SK-N-SH (cell line): Measurements from ENCODE around the gene DNAJB11. TPM values are rescaled to one million over a fixed set of nuclear protein-coding genes. Genes with fewer than 3 reads are reported as not detected.
A peak's percentile ranks its signal among the peaks of the same experiment; 100 is the strongest.

Experiments used
- CTCF ChIA-PET: fragments of 300-600, 350-600 bp; formaldehyde crosslinking; extraction: SDS; loops from one replicate; lab custom pipeline; 2021; lab: Yijun Ruan, JAX
- POLR2A ChIA-PET: fragments of 350-600 bp; sonication (Branson Sonifier 250); formaldehyde crosslinking; extraction: SDS; loops from one replicate; lab custom pipeline; 2020; ENCODE audit warnings: antibody characterized with exemption, inconsistent platforms; lab: Yijun Ruan, JAX
- DNase-seq: peaks from one replicate; pipeline ENCODE4 v3.0.0; 2012
- H2AFZ ChIP-seq: fragments of 200-600 bp; sonication (generic); 2 replicates; pipeline ENCODE4 v1.8.1; 2016; ENCODE audit warnings: antibody characterized with exemption, mild to moderate bottlenecking, low read depth
- H3F3A ChIP-seq: fragments of 200-600 bp; sonication (generic); replicated peaks from 2 replicates; pipeline ENCODE3; 2016; ENCODE audit warnings: antibody characterized with exemption, mild to moderate bottlenecking; ENCODE audit not compliant: insufficient read depth
- H3K27ac ChIP-seq, 2 experiments: fragments of 200-500 bp in 1 of 2; fragments of 200-600 bp in 1 of 2; sonication (Bioruptor generic) in 1 of 2; sonication (generic), shearing (Covaris generic) in 1 of 2; 2 replicates each; pipeline versions ENCODE4 v1.5.1 to v1.6.1; 2014 to 2016; ENCODE audit warnings: low read depth in 2 of 2, inconsistent platforms in 1 of 2, low read length in 1 of 2, mild to moderate bottlenecking in 1 of 2, mixed read lengths in 1 of 2
- H3K27me3 ChIP-seq: fragments of 200-600 bp; sonication (generic), shearing (Covaris generic); 2 replicates; pipeline ENCODE4 v1.6.1; 2016; ENCODE audit warnings: mixed run types; ENCODE audit not compliant: insufficient read depth
- H3K36me3 ChIP-seq, 2 experiments: fragments of 200-500 bp in 1 of 2; fragments of 200-600 bp in 1 of 2; sonication (Bioruptor generic) in 1 of 2; sonication (generic) in 1 of 2; replicated peaks in 1 of 2; 2 replicates each; pipeline versions ENCODE3 to v1.5.1; 2014 to 2016; ENCODE audit warnings: low read length in 1 of 2, mild to moderate bottlenecking in 1 of 2; ENCODE audit not compliant: insufficient read depth in 2 of 2, control insufficient read depth in 1 of 2
- H3K4me1 ChIP-seq, 2 experiments: fragments of 200-500 bp in 1 of 2; fragments of 200-600 bp in 1 of 2; sonication (Bioruptor generic) in 1 of 2; sonication (generic), shearing (Covaris generic) in 1 of 2; 2 replicates each; pipeline versions ENCODE4 v1.5.1 to v1.6.1; 2014 to 2016; ENCODE audit warnings: low read depth in 1 of 2, low read length in 1 of 2, mixed run types in 1 of 2; ENCODE audit not compliant: insufficient read depth in 2 of 2, control insufficient read depth in 1 of 2
- H3K4me2 ChIP-seq: fragments of 200-600 bp; sonication (generic), shearing (Covaris generic); 2 replicates; pipeline ENCODE4 v1.6.1; 2017; ENCODE audit warnings: mixed run types
- H3K4me3 ChIP-seq, 2 experiments: fragments of 200-500 bp in 1 of 2; fragments of 200-600 bp in 1 of 2; sonication (Bioruptor generic) in 1 of 2; sonication (generic), shearing (Covaris generic) in 1 of 2; 2 replicates each; pipeline versions ENCODE4 v1.5.1 to v1.8.1; 2014 to 2016; ENCODE audit warnings: low read depth in 2 of 2, inconsistent platforms in 1 of 2, low read length in 1 of 2, mild to moderate bottlenecking in 1 of 2, mixed read lengths in 1 of 2, moderate library complexity in 1 of 2
- H3K79me2 ChIP-seq: fragments of 200-600 bp; sonication (generic); 2 replicates; pipeline ENCODE4 v1.8.1; 2017; ENCODE audit warnings: mild to moderate bottlenecking; ENCODE audit not compliant: insufficient read depth
- H3K9ac ChIP-seq: fragments of 200-600 bp; sonication (generic); 2 replicates; pipeline ENCODE4 v1.6.1; 2017; ENCODE audit warnings: mixed run types
- H3K9me2 ChIP-seq: fragments of 200-600 bp; sonication (generic); 2 replicates; pipeline ENCODE4 v1.6.1; 2017; ENCODE audit warnings: mixed run types
- H3K9me3 ChIP-seq: fragments of 200-600 bp; sonication (generic); 2 replicates; pipeline ENCODE4 v1.6.1; 2017; ENCODE audit warnings: mixed run types, mild to moderate bottlenecking, moderate library complexity
- H4K20me1 ChIP-seq: fragments of 200-600 bp; sonication (generic); 2 replicates; pipeline ENCODE4 v1.6.1; 2017; ENCODE audit warnings: mild to moderate bottlenecking, mixed run types; ENCODE audit not compliant: insufficient read depth
- CHD2 ChIP-seq: fragments of 150-350 bp; IDR thresholded peaks from 2 replicates; pipeline ENCODE4 v1.6.1; 2018; ENCODE audit warnings: low read length; ENCODE audit not compliant: partially characterized antibody
- ELF1 ChIP-seq: IDR thresholded peaks from 2 replicates; pipeline ENCODE4 v1.4.0; 2012
- GABPA ChIP-seq: IDR thresholded peaks from 2 replicates; pipeline ENCODE4 v1.4.0; 2012; ENCODE audit warnings: low read depth, mild to moderate bottlenecking
- IRF3 ChIP-seq: fragments of 150-350 bp; IDR thresholded peaks from 2 replicates; pipeline ENCODE4 v1.6.1; 2016; ENCODE audit warnings: mild to moderate bottlenecking, low read depth, low read length
- JUND ChIP-seq: IDR thresholded peaks from 2 replicates; pipeline ENCODE4 v1.4.0; 2012
- MXI1 ChIP-seq: IDR thresholded peaks from 2 replicates; pipeline ENCODE4 v1.6.1; 2012; ENCODE audit warnings: mild to moderate bottlenecking, low read depth, low read length, improper control_type of control experiment
- NRF1 ChIP-seq: IDR thresholded peaks from 2 replicates; pipeline ENCODE4 v1.6.1; 2012; ENCODE audit warnings: low read depth, mild to moderate bottlenecking, low read length
- RAD21 ChIP-seq: IDR thresholded peaks from 2 replicates; pipeline ENCODE4 v1.6.1; 2012; ENCODE audit warnings: mild to moderate bottlenecking, low read length
- RXRA ChIP-seq: IDR thresholded peaks from 2 replicates; pipeline ENCODE4 v1.4.0; 2012; ENCODE audit warnings: low read depth, mild to moderate bottlenecking, borderline replicate concordance
- TCF12 ChIP-seq: IDR thresholded peaks from 2 replicates; pipeline ENCODE4 v1.4.0; 2012
- TEAD4 ChIP-seq: IDR thresholded peaks from 2 replicates; pipeline ENCODE4 v1.4.0; 2012; ENCODE audit warnings: mild to moderate bottlenecking, borderline replicate concordance; ENCODE audit not compliant: insufficient read depth
- ZBTB33 ChIP-seq: IDR thresholded peaks from 2 replicates; pipeline ENCODE4 v1.4.0; 2012; ENCODE audit warnings: low read depth, borderline replicate concordance
- WGBS: methylation state at CpG from one replicate; pipeline ENCODE4 v1.1.6; 2017; ENCODE audit warnings: low lambda C conversion rate; 5-methylcytosine and 5-hydroxymethylcytosine counted together
- polyA plus RNA-seq, 3 experiments: library from polyadenylated mRNA; depleted of rRNA; stranded (reverse); fragments of >200 nt; gene quantifications; 2 replicates each; pipeline ENCODE4 v1.2.3, GENCODE V29; 2012
- TF ChIP-seq, protein P1 (sequence below): IDR thresholded peaks from 2 replicates; pipeline ENCODE4 v1.6.1; 2012; ENCODE audit warnings: mild to moderate bottlenecking, low read depth, low read length, moderate library complexity
- TF ChIP-seq, protein P2 (sequence below): IDR thresholded peaks from 2 replicates; pipeline ENCODE4 v1.4.0; 2012; ENCODE audit warnings: low read depth
- TF ChIP-seq, protein P3 (sequence below): fragments of 150-350 bp; IDR thresholded peaks from 2 replicates; pipeline ENCODE4 v1.6.1; 2017; ENCODE audit warnings: antibody characterized with exemption, low read length, low read depth, borderline replicate concordance

Gene DNAJB11
- polyA plus RNA-seq, 1 of the 3 experiments (the other 2 are of a cell fraction), result 33.3 TPM

- Histone ChIP-seq H3K9me2 (no peaks in the 10 kb centered on the region), H3K4me2 (no peak overlapping the region), H3F3A (peaks cover 3% of the 10 kb centered on the region), H3K79me2 (peaks cover 37% of the 10 kb centered on the region), H4K20me1 (no peaks in the 10 kb centered on the region), H3K27ac (no peak overlapping the region), H2AFZ (no peak overlapping the region), H3K4me1 (peaks cover 8% of the 10 kb centered on the region in 2 experiments; a peak in 2 of 4 replicates), H3K9ac (no peak overlapping the region), H3K9me3 (no peaks in the 10 kb centered on the region), H3K4me3 (no peak overlapping the region), H3K27me3 (no peaks in the 10 kb centered on the region), H3K36me3 (peaks cover 2 to 9% of the 10 kb centered on the region in 2 experiments)
- ChIA-PET POLR2A (no interaction called here), CTCF (interaction anchor here (0.8 kb wide), 1 partner anchor 24 kb away, joined by 5 read pairs; no protein-coding TSS in a partner anchor)
- TF ChIP-seq TEAD4, result no peak
- no peak for TF ChIP-seq JUND
- TF ChIP-seq, protein P1, sequence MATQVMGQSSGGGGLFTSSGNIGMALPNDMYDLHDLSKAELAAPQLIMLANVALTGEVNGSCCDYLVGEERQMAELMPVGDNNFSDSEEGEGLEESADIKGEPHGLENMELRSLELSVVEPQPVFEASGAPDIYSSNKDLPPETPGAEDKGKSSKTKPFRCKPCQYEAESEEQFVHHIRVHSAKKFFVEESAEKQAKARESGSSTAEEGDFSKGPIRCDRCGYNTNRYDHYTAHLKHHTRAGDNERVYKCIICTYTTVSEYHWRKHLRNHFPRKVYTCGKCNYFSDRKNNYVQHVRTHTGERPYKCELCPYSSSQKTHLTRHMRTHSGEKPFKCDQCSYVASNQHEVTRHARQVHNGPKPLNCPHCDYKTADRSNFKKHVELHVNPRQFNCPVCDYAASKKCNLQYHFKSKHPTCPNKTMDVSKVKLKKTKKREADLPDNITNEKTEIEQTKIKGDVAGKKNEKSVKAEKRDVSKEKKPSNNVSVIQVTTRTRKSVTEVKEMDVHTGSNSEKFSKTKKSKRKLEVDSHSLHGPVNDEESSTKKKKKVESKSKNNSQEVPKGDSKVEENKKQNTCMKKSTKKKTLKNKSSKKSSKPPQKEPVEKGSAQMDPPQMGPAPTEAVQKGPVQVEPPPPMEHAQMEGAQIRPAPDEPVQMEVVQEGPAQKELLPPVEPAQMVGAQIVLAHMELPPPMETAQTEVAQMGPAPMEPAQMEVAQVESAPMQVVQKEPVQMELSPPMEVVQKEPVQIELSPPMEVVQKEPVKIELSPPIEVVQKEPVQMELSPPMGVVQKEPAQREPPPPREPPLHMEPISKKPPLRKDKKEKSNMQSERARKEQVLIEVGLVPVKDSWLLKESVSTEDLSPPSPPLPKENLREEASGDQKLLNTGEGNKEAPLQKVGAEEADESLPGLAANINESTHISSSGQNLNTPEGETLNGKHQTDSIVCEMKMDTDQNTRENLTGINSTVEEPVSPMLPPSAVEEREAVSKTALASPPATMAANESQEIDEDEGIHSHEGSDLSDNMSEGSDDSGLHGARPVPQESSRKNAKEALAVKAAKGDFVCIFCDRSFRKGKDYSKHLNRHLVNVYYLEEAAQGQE, result no peak
- no peak for TF ChIP-seq GABPA
- no peak for TF ChIP-seq CHD2
- TF ChIP-seq, protein P2, sequence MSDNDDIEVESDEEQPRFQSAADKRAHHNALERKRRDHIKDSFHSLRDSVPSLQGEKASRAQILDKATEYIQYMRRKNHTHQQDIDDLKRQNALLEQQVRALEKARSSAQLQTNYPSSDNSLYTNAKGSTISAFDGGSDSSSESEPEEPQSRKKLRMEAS, result no peak
- no peak for TF ChIP-seq RXRA
- TF ChIP-seq ZBTB33, result no peak
- no peak for TF ChIP-seq MXI1
- TF ChIP-seq ELF1, result no peak
- TF ChIP-seq TCF12, result no peak
- no peak for DNase-seq
Measured at GRCh38 chr3:186564586-186564985, 5.9 kb upstream of the DNAJB11 start.

DNA sequence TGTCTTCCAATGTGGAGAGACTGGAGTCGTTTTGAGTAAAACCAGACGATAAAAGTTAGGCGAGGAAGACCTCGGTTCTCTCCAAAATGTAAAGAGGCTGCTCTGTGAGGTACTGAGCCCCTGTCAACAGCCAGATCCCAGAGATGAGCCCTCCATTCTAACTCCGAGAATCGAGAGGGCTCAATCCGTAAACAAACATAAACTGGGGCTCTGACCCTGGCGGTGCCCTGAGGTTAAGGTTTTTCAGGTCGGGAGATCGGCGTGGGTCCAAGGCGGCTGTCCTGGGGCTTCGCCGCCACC, 3.8 kb upstream of the DNAJB11 start:
- peaks cover 42% of the 10 kb centered on the region for H3K79me2 ChIP-seq
- no peaks in the 10 kb centered on the region for H3K9me2 ChIP-seq
- peaks cover 0 to 9% of the 10 kb centered on the region in 2 experiments for H3K36me3 ChIP-seq
- H3F3A ChIP-seq, result peaks cover 3% of the 10 kb centered on the region
- H3K9ac ChIP-seq, result peak overlapping the region; percentile 78
- peak overlapping the region; percentile 81 for H3K4me2 ChIP-seq
- ChIA-PET CTCF (interaction anchor here (1.3 to 1.7 kb wide), 3 partner anchors 48 to 623 kb away, joined by 4 to 6 read pairs (median 4); no protein-coding TSS in a partner anchor), POLR2A (interaction anchor here (1.4 to 2.2 kb wide), 2 partner anchors 217 to 629 kb away, joined by 3 to 7 read pairs; partner anchors contain the start of genes EIF4A2 and TRA2B)
- peak overlapping the region; percentile 45 to 80; a peak in 3 of 4 replicates for H3K27ac ChIP-seq
- H3K4me1 ChIP-seq, result peaks cover 13 to 16% of the 10 kb centered on the region in 2 experiments
- peak overlapping the region; percentile 100 for H2AFZ ChIP-seq
- DNase-seq, result no peak
- H3K9me3 ChIP-seq, result no peaks in the 10 kb centered on the region
- no peaks in the 10 kb centered on the region for H4K20me1 ChIP-seq
- H3K4me3 ChIP-seq, result peak overlapping the region; percentile 94
- TF ChIP-seq, protein P3, sequence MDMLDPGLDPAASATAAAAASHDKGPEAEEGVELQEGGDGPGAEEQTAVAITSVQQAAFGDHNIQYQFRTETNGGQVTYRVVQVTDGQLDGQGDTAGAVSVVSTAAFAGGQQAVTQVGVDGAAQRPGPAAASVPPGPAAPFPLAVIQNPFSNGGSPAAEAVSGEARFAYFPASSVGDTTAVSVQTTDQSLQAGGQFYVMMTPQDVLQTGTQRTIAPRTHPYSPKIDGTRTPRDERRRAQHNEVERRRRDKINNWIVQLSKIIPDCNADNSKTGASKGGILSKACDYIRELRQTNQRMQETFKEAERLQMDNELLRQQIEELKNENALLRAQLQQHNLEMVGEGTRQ, result no peak
- no peak for TF ChIP-seq IRF3
- TF ChIP-seq RAD21, result no peak
- TF ChIP-seq NRF1, result no peak
- 5% methylated on average over 8 of the region's 14 CpGs for WGBS
- H3K27me3 ChIP-seq, result no peaks in the 10 kb centered on the region
